Caco-2 (cell line): ENCODE measurements around the gene PRX. TPM values are rescaled to one million over a fixed set of nuclear protein-coding genes. Genes with fewer than 3 reads are reported as not detected.

Experiments
- BruUV-seq: library from RNA; stranded (reverse); fragments of 400-500 nt; replicated peaks from 2 replicates; lab custom pipeline; 2021; lab: Mats Ljungman, UMichigan
- CTCF ChIA-PET: fragments of 300-600 bp; sonication (Branson Sonifier 250); formaldehyde crosslinking; loops from one replicate; lab custom pipeline; 2022; ENCODE audit warnings: antibody characterized with exemption; lab: Charles Lee
- POLR2A ChIA-PET: fragments of 300-600 bp; sonication (Branson Sonifier 250); formaldehyde crosslinking; loops from one replicate; lab custom pipeline; 2022; ENCODE audit warnings: antibody characterized with exemption; lab: Charles Lee
- DNase-seq, 2 experiments: peaks; one replicate each; pipeline versions ENCODE4 v3.0.0 to v3.0.0-alpha.2; 2020 to 2022
- H3K27me3 ChIP-seq: replicated peaks from 2 replicates; pipeline ENCODE4 v1.6.0; 2011; ENCODE audit warnings: low read length; ENCODE audit not compliant: control insufficient read depth, insufficient read depth
- H3K36me3 ChIP-seq: 2 replicates; pipeline ENCODE4 v1.5.1; 2011; ENCODE audit warnings: low read length; ENCODE audit not compliant: control insufficient read depth, insufficient read depth
- H3K4me1 ChIP-seq: fragments of 250-450 bp; sonication (Bioruptor Pico); 2 replicates; pipeline ENCODE4 v1.5.1; 2020; ENCODE audit warnings: mild to moderate bottlenecking
- H3K4me3 ChIP-seq: 2 replicates; pipeline ENCODE4 v1.5.1; 2011; ENCODE audit warnings: low read depth, mild to moderate bottlenecking, control low read depth, low read length
- H3K9me3 ChIP-seq: fragments of 250-450 bp; sonication (Bioruptor Pico); 2 replicates; pipeline ENCODE4 v1.5.1; 2020; ENCODE audit warnings: mild to moderate bottlenecking, moderate library complexity
- H3K27ac Mint-ChIP-seq: one replicate; pipeline ENCODE4 v1.8.0; 2022; ENCODE audit warnings: mixed read lengths; ENCODE audit not compliant: unreplicated experiment
- H3K27me3 Mint-ChIP-seq: one replicate; pipeline ENCODE4 v1.8.0; 2022; ENCODE audit warnings: mixed read lengths; ENCODE audit not compliant: insufficient read depth, unreplicated experiment
- H3K36me3 Mint-ChIP-seq: one replicate; pipeline ENCODE4 v1.8.0; 2022; ENCODE audit warnings: mild to moderate bottlenecking, mixed read lengths; ENCODE audit not compliant: insufficient read depth, unreplicated experiment
- H3K4me1 Mint-ChIP-seq: one replicate; pipeline ENCODE4 v1.8.0; 2022; ENCODE audit warnings: low read depth, mixed read lengths; ENCODE audit not compliant: unreplicated experiment
- H3K4me3 Mint-ChIP-seq: one replicate; pipeline ENCODE4 v1.8.0; 2022; ENCODE audit warnings: mild to moderate bottlenecking, moderate library complexity, mixed read lengths; ENCODE audit not compliant: unreplicated experiment
- H3K9me3 Mint-ChIP-seq: one replicate; pipeline ENCODE4 v1.8.0; 2022; ENCODE audit warnings: mixed read lengths; ENCODE audit not compliant: unreplicated experiment
- intact Hi-C: fragments of 100-400 bp; cut with micrococcal nuclease; formaldehyde crosslinking; loops from one replicate; pipeline ENCODE4 v1.10.0; 2022; ENCODE audit not compliant: unreplicated experiment
- total RNA-seq: library from RNA; stranded (reverse); gene quantifications from 2 replicates; pipeline ENCODE4 v1.2.3, GENCODE V29; 2022
- TF ChIP-seq, protein P1 (sequence below), 2 experiments: fragments of 200-600 bp in 1 of 2; IDR thresholded peaks; 1 replicate in 1 of 2; 2 replicates in 1 of 2; pipeline versions ENCODE4 v1.5.1 to v1.8.0; 2011 to 2022; ENCODE audit warnings: antibody characterized with exemption in 1 of 2, control low read depth in 1 of 2, inconsistent platforms in 1 of 2, low read depth in 1 of 2, low read length in 1 of 2, mild to moderate bottlenecking in 1 of 2, moderate library complexity in 1 of 2; ENCODE audit not compliant: insufficient read depth in 1 of 2, severe bottlenecking in 1 of 2, unreplicated experiment in 1 of 2

PRX gene
- total RNA-seq, 1 experiment from 2014 or later = 2.5 TPM

DNA sequence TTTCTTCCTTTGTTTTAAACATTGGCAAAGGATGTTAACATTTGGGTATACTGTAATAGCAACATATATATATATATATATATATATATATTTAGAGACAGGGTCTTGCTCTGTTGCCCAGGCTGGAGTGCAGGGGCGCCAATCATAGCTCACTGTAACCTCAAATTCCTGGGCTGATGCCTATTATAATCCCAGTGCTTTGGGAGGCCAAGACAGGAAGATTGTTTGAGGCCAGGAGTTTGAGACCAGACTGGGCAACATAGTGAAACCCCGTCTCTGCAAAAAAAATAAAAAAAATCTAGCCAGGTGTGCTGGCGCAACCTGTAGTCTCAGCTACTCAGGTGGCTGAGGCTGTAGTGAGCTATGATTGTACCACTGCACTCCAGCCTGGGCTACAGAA, 47.0 kb upstream of the PRX start:
- POLR2A ChIA-PET = no interaction called here
- Histone ChIP-seq H3K9me3 (no peaks in the 10 kb centered on the region), H3K4me1 (peaks cover 14% of the 10 kb centered on the region), H3K36me3 (no peaks in the 10 kb centered on the region; the same call in 1 of the 2 replicates), H3K4me3 (no peak overlapping the region), H3K27me3 (no peaks in the 10 kb centered on the region)
- intact Hi-C loops = no loop called here
- no peaks in the 10 kb centered on the region for H3K27me3 Mint-ChIP-seq
- DNase-seq = no peak
- TF ChIP-seq, protein P1, sequence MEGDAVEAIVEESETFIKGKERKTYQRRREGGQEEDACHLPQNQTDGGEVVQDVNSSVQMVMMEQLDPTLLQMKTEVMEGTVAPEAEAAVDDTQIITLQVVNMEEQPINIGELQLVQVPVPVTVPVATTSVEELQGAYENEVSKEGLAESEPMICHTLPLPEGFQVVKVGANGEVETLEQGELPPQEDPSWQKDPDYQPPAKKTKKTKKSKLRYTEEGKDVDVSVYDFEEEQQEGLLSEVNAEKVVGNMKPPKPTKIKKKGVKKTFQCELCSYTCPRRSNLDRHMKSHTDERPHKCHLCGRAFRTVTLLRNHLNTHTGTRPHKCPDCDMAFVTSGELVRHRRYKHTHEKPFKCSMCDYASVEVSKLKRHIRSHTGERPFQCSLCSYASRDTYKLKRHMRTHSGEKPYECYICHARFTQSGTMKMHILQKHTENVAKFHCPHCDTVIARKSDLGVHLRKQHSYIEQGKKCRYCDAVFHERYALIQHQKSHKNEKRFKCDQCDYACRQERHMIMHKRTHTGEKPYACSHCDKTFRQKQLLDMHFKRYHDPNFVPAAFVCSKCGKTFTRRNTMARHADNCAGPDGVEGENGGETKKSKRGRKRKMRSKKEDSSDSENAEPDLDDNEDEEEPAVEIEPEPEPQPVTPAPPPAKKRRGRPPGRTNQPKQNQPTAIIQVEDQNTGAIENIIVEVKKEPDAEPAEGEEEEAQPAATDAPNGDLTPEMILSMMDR (IDR thresholded peaks at IDR 0.05; ENCODE audit: insufficient read depth in 1 of 2, low read depth in 1 of 2, low read length in 1 of 2, severe bottlenecking in 1 of 2, unreplicated experiment in 1 of 2) = no peak
- BruUV-seq = no TSS peak
- H3K4me1 Mint-ChIP-seq = peaks cover 11% of the 10 kb centered on the region
- H3K27ac Mint-ChIP-seq = no peak overlapping the region
- H3K9me3 Mint-ChIP-seq = no peaks in the 10 kb centered on the region
- no peak overlapping the region for H3K4me3 Mint-ChIP-seq
- peaks cover 17% of the 10 kb centered on the region for H3K36me3 Mint-ChIP-seq
- CTCF ChIA-PET = no interaction called here

DNA sequence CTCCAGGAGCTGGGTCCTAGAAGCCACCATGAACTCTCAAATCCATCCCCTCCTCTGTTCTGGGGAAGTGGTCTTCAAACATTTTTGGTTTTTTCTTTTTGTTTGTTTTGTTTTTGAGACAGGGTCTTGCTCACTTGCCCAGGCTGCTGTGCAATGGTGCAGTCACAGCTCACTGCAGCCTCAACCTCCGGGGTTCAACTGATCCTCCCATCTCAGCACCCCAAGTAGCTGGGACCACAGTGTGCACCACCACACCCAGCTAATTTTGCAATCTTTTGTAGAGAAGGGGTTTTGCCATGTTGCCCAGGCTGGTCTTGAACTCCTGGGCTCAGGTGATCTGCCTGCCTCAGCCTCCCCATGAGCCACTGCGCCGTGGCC, 45.4 kb upstream of the PRX start:
- Histone ChIP-seq H3K27me3 (no peaks in the 10 kb centered on the region), H3K9me3 (no peaks in the 10 kb centered on the region), H3K4me3 (no peak overlapping the region), H3K4me1 (peaks cover 6% of the 10 kb centered on the region), H3K36me3 (no peaks in the 10 kb centered on the region; the same call in 1 of the 2 replicates)
- no peak overlapping the region for H3K4me3 Mint-ChIP-seq
- no TSS peak for BruUV-seq
- intact Hi-C loops = no loop called here
- H3K27ac Mint-ChIP-seq = no peak overlapping the region
- CTCF ChIA-PET = interaction anchor here (0.6 kb wide), 1 partner anchor 93 kb away, joined by 5 read pairs; no protein-coding TSS in a partner anchor
- no peaks in the 10 kb centered on the region for H3K4me1 Mint-ChIP-seq
- POLR2A ChIA-PET = no interaction called here
- H3K36me3 Mint-ChIP-seq = peaks cover 15% of the 10 kb centered on the region
- DNase-seq = no peak
- TF ChIP-seq, protein P1 (IDR thresholded peaks at IDR 0.05; ENCODE audit: insufficient read depth in 1 of 2, low read depth in 1 of 2, low read length in 1 of 2, severe bottlenecking in 1 of 2, unreplicated experiment in 1 of 2) = no peak
- no peaks in the 10 kb centered on the region for H3K27me3 Mint-ChIP-seq
- no peaks in the 10 kb centered on the region for H3K9me3 Mint-ChIP-seq

DNA sequence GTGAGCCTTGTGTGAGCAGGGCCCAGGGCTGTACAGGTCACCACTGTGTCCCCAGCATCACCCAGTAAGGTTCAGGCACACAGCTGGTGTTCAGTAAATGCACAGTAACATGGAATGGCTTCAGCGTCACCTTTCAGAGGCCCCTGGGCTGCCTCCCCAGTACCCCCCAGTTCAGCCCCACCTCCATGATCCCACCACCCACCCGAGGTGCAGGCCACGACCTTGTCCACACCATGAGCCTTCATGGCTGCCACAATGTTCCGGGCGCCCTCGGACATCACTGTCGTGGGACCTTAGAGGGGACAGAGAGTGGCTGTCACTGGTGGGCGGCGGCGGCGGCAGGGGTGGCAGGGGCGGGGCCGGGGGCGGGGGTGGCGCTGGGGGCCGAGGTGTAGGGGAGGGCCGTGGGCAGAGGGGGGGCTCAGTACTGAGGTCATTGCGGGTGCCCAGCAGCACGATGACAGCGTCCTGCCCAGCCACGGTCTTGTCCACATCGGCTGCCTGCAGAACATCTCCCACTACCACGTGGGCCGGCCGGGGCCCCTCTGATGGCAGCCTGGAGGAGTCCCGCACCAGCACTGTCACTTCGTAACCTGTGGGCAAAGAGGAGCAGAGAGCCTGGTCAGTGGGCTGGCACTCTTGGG, 44.9 kb upstream of the PRX start:
- no peaks in the 10 kb centered on the region for H3K9me3 Mint-ChIP-seq

More for the DNA sequence above, 44.9 kb upstream of the PRX start:
- BruUV-seq = no TSS peak
- DNase-seq = no peak
- Histone ChIP-seq H3K4me1 (peaks cover 11% of the 10 kb centered on the region), H3K36me3 (no peaks in the 10 kb centered on the region; the same call in 1 of the 2 replicates), H3K9me3 (no peaks in the 10 kb centered on the region), H3K27me3 (no peaks in the 10 kb centered on the region), H3K4me3 (no peak overlapping the region)
- ChIA-PET CTCF (interaction anchor here (0.6 kb wide), 1 partner anchor 93 kb away, joined by 5 read pairs; no protein-coding TSS in a partner anchor), POLR2A (no interaction called here)
- Mint-ChIP-seq H3K4me1 (peaks cover 5% of the 10 kb centered on the region), H3K27me3 (no peaks in the 10 kb centered on the region), H3K4me3 (no peak overlapping the region), H3K27ac (no peak overlapping the region), H3K36me3 (peaks cover 20% of the 10 kb centered on the region)
- TF ChIP-seq, protein P1 (IDR thresholded peaks at IDR 0.05; ENCODE audit: insufficient read depth in 1 of 2, low read depth in 1 of 2, low read length in 1 of 2, severe bottlenecking in 1 of 2, unreplicated experiment in 1 of 2) = no peak
- intact Hi-C loops = no loop called here
